HEK293 (cell line): ENCODE data around the gene SLIT1.

ENCODE experiments used
- CTCF ChIP-seq: fragments of 450-650 bp; formaldehyde crosslinking; IDR thresholded peaks from 2 replicates; pipeline ENCODE4 v1.5.1; 2016; ENCODE audit warnings: missing biosample characterization, missing genetic modification characterization
- GLI2 ChIP-seq: fragments of 450-650 bp; formaldehyde crosslinking; IDR thresholded peaks from 2 replicates; pipeline ENCODE4; 2017; ENCODE audit warnings: missing biosample characterization, missing genetic modification characterization, low read depth, borderline replicate concordance
- MYNN ChIP-seq: fragments of 450-650 bp; formaldehyde crosslinking; IDR thresholded peaks from 2 replicates; pipeline ENCODE4 v1.5.1; 2016; ENCODE audit warnings: missing biosample characterization, missing genetic modification characterization, borderline replicate concordance
- MZF1 ChIP-seq: fragments of 450-650 bp; formaldehyde crosslinking; IDR thresholded peaks from 2 replicates; pipeline ENCODE4 v1.5.1; 2017; ENCODE audit warnings: missing biosample characterization, missing genetic modification characterization, borderline replicate concordance
- SALL2 ChIP-seq: fragments of 450-650 bp; formaldehyde crosslinking; IDR thresholded peaks from 2 replicates; pipeline ENCODE4 v1.5.0; 2017; ENCODE audit warnings: missing biosample characterization, mild to moderate bottlenecking, missing genetic modification characterization, borderline replicate concordance
- SP2 ChIP-seq: fragments of 450-650 bp; formaldehyde crosslinking; IDR thresholded peaks from 2 replicates; pipeline ENCODE4 v1.5.1; 2016; ENCODE audit warnings: missing biosample characterization, missing genetic modification characterization
- TRIM28 ChIP-seq: IDR thresholded peaks from 2 replicates; pipeline ENCODE4 v1.6.1; 2011; ENCODE audit warnings: low read length, control low read depth, borderline replicate concordance
- ZNF324 ChIP-seq: fragments of 450-650 bp; formaldehyde crosslinking; IDR thresholded peaks from 2 replicates; pipeline ENCODE4 v1.5.1; 2016; ENCODE audit warnings: missing biosample characterization, missing genetic modification characterization
- ZNF426 ChIP-seq: fragments of 450-650 bp; formaldehyde crosslinking; IDR thresholded peaks from 2 replicates; pipeline ENCODE4 v1.5.1; 2017; ENCODE audit warnings: missing biosample characterization, missing genetic modification characterization, mild to moderate bottlenecking, inconsistent platforms, moderate library complexity
- ZNF701 ChIP-seq: fragments of 450-650 bp; formaldehyde crosslinking; IDR thresholded peaks from 2 replicates; pipeline ENCODE4 v1.5.1; 2016; ENCODE audit warnings: missing biosample characterization, missing genetic modification characterization
- ZSCAN18 ChIP-seq: fragments of 450-650 bp; formaldehyde crosslinking; IDR thresholded peaks from 2 replicates; pipeline ENCODE4 v1.5.1; 2016; ENCODE audit warnings: missing biosample characterization, missing genetic modification characterization

- TF ChIP-seq ZNF324 (tag by site-specific recombination) (no peak), CTCF (tag by site-specific recombination) (no peak), MZF1 (tag by site-specific recombination) (no peak), GLI2 (tag by site-specific recombination) (no peak), SP2 (no peak), ZNF701 (tag by site-specific recombination) (no peak), ZNF426 (tag by site-specific recombination) (no peak), SALL2 (tag by site-specific recombination) (no peak), MYNN (tag by site-specific recombination) (no peak), TRIM28 (no peak), ZSCAN18 (no peak)
Observed at GRCh38 chr10:97229322-97230015, 43.7 kb upstream of the SLIT1 start.
